Endothelial cell of umbilical vein (primary cell): ENCODE measurements around the gene DLGAP1.

ENCODE experiments used
- MAX ChIP-seq: IDR thresholded peaks from 2 replicates; pipeline ENCODE4 v1.6.1; 2011; ENCODE audit not compliant: insufficient read depth, insufficient read length
- MYC ChIP-seq: IDR thresholded peaks from one replicate; pipeline ENCODE4 v1.6.1; 2011; ENCODE audit warnings: mild to moderate bottlenecking, low read depth, low read length
- POLR2AphosphoS5 ChIP-seq: IDR thresholded peaks from 2 replicates; pipeline ENCODE4 v1.6.1; 2012; ENCODE audit warnings: low read depth, mild to moderate bottlenecking, control low read depth, low read length, moderate library complexity; ENCODE audit not compliant: insufficient read depth

GRCh38 chr18:4270988-4271387 is 184.1 kb downstream of the DLGAP1 start:
- TF ChIP-seq MYC, result no peak
- no peak for TF ChIP-seq POLR2AphosphoS5
- no peak for TF ChIP-seq MAX
